Suprapubic skin (tissue), 4 donors: ENCODE data around the gene MMADHC.

Source experiments
- EP300 ChIP-seq: sonication (generic); formaldehyde crosslinking; IDR thresholded peaks from one replicate; pipeline ENCODE4 v1.6.1; 2017; ENCODE audit warnings: antibody characterized with exemption
- POLR2A ChIP-seq, 2 donors: fragments of 450-650 bp; IDR thresholded peaks; one replicate each; pipeline ENCODE4 v1.6.1; 2017; ENCODE audit warnings: antibody characterized with exemption in 2 of 2, mild to moderate bottlenecking in 2 of 2, moderate library complexity in 2 of 2
- POLR2AphosphoS5 ChIP-seq, 3 donors: sonication (generic); formaldehyde crosslinking; IDR thresholded peaks; one replicate each; pipeline ENCODE4 v1.6.1; 2017; ENCODE audit warnings: antibody characterized with exemption in 3 of 3
- TF ChIP-seq, protein P1 (sequence below), 2 donors: fragments of 200-600 bp in 1 of 2; fragments of 450-650 bp in 1 of 2; sonication (generic) in 1 of 2; IDR thresholded peaks; one replicate each; pipeline ENCODE4 v1.5.1; 2016 to 2019; ENCODE audit warnings: antibody characterized with exemption in 2 of 2, mild to moderate bottlenecking in 1 of 2, moderate library complexity in 1 of 2

DNA sequence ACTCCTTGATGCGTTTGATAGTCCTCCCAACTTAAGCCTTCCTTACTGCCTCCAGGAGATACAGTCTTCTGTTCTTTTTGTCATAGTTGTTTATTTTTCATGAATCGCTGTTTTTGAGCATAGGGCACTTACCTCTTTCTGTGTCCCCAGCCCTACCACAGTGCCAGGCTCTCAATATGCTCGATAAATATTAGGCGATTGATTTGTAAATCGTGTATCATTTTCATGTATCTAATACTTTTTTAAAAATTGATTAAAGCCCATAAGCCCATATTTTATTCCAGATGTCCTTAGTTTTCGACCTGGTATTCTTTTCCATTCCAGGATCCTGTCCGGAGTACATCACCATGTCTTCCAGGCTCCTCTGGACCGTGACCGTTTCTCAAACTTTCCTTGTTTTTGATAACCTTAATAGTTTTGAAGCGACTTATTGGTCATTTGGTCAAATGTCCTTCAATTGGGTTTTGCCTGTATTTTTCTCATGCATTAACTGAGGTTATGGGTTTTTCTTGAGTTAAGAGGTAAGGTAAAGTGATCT, 444 bp upstream of the MMADHC start:
- TF ChIP-seq, protein P1, sequence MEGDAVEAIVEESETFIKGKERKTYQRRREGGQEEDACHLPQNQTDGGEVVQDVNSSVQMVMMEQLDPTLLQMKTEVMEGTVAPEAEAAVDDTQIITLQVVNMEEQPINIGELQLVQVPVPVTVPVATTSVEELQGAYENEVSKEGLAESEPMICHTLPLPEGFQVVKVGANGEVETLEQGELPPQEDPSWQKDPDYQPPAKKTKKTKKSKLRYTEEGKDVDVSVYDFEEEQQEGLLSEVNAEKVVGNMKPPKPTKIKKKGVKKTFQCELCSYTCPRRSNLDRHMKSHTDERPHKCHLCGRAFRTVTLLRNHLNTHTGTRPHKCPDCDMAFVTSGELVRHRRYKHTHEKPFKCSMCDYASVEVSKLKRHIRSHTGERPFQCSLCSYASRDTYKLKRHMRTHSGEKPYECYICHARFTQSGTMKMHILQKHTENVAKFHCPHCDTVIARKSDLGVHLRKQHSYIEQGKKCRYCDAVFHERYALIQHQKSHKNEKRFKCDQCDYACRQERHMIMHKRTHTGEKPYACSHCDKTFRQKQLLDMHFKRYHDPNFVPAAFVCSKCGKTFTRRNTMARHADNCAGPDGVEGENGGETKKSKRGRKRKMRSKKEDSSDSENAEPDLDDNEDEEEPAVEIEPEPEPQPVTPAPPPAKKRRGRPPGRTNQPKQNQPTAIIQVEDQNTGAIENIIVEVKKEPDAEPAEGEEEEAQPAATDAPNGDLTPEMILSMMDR (IDR thresholded peaks at IDR 0.05) = no peak
- no peak for TF ChIP-seq POLR2A (IDR thresholded peaks at IDR 0.05)
- no peak for TF ChIP-seq EP300
- no peak for TF ChIP-seq POLR2AphosphoS5 (IDR thresholded peaks at IDR 0.05)
